Tibial nerve (tissue), 4 donors: ENCODE results near the gene ACTR3C.

ENCODE experiments used
- EP300 ChIP-seq, 2 donors: sonication (generic); formaldehyde crosslinking; IDR thresholded peaks; one replicate each; pipeline ENCODE4 v1.6.1; 2017; ENCODE audit warnings: antibody characterized with exemption in 2 of 2, mild to moderate bottlenecking in 1 of 2
- TF ChIP-seq, protein P1 (sequence below), 5 experiments: fragments of 200-600 bp in 3 of 5; fragments of 450-650 bp in 2 of 5; sonication (generic) in 3 of 5; IDR thresholded peaks; one replicate each; pipeline ENCODE4 v1.5.1; 2016 to 2019; ENCODE audit warnings: antibody characterized with exemption in 5 of 5, mild to moderate bottlenecking in 3 of 5, moderate library complexity in 2 of 5

DNA sequence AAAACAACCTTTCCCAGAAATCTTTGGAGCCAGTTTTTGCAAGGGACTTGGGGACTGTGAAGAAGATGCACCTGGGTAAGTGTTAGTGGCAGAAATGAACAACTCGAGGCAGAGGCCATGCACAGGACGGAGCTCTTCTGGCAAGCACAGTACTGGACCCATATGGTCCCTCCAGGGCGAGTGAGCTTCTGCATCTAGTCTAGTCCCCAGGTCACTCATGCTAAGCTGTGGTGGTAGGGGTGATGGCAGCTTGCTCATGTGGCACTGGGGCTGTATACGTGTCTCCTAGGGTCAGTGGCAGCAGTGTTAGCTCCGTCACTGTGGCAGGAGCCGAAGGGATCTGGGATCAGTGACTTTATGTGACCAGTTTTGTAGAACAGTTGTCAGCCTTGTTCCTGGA, 9.5 kb downstream of the ACTR3C start:
- TF ChIP-seq, protein P1, sequence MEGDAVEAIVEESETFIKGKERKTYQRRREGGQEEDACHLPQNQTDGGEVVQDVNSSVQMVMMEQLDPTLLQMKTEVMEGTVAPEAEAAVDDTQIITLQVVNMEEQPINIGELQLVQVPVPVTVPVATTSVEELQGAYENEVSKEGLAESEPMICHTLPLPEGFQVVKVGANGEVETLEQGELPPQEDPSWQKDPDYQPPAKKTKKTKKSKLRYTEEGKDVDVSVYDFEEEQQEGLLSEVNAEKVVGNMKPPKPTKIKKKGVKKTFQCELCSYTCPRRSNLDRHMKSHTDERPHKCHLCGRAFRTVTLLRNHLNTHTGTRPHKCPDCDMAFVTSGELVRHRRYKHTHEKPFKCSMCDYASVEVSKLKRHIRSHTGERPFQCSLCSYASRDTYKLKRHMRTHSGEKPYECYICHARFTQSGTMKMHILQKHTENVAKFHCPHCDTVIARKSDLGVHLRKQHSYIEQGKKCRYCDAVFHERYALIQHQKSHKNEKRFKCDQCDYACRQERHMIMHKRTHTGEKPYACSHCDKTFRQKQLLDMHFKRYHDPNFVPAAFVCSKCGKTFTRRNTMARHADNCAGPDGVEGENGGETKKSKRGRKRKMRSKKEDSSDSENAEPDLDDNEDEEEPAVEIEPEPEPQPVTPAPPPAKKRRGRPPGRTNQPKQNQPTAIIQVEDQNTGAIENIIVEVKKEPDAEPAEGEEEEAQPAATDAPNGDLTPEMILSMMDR (IDR thresholded peaks at IDR 0.05), result no peak
- no peak for TF ChIP-seq EP300 (IDR thresholded peaks at IDR 0.05)
